ENCODE results near the gene LRRC28. TPM values are rescaled to one million over a fixed set of nuclear protein-coding genes. Genes with fewer than 3 reads are reported as not detected.

The LRRC28 gene
- total and polyA plus RNA-seq, 3 donors from 2014 or later, result 78.9 to 100.0 (median 97.1) TPM

DNA sequence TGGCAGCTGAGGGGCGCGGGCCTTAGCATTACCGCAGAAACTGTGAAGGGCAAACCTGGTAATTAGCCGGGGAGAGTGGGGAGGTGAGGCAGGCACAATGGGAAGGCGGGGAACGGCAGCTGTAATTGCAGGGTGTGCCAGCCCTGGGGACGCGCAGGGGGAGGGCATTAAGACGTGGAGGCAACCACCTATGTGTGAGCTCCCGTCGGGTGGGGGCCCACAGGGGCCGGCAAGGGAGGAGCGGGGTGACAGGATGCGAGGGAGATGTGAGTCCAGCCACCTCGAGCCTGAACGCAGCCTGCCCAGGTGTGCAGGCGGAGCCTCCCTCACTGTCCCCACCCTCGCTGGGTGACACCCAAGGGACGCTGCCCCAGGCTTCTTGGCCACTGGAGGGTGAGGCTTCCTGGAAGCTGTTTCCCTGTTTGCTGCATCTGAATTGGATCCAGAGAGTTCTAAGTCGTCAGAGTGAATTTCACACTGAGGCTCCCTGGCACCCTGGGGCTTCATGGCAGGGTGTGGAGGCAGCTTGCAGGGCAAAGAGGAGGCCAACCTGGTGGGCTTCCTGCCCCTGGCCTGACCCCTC is 183.9 kb downstream of the LRRC28 start:
- Histone ChIP-seq H3K36me3 (ENCODE audit: low read depth, missing control alignments) (no peaks in the 10 kb centered on the region), H3K27ac (peak overlapping the region in 1 of 2 donors; percentile 33), H3K4me1 (peaks cover 17% of the 10 kb centered on the region), H3K27me3 (no peaks in the 10 kb centered on the region), H3K9me3 (no peaks in the 10 kb centered on the region), H3K4me3 (no peak overlapping the region)
- WGBS, 2 donors, result 68% methylated on average over 19 of the region's 20 CpGs
- DNase-seq, result peak; percentile 12
- intact Hi-C loops (cut with DNase I; ENCODE audit: low total_unique reads), result no loop called here
- TF ChIP-seq, protein P1, sequence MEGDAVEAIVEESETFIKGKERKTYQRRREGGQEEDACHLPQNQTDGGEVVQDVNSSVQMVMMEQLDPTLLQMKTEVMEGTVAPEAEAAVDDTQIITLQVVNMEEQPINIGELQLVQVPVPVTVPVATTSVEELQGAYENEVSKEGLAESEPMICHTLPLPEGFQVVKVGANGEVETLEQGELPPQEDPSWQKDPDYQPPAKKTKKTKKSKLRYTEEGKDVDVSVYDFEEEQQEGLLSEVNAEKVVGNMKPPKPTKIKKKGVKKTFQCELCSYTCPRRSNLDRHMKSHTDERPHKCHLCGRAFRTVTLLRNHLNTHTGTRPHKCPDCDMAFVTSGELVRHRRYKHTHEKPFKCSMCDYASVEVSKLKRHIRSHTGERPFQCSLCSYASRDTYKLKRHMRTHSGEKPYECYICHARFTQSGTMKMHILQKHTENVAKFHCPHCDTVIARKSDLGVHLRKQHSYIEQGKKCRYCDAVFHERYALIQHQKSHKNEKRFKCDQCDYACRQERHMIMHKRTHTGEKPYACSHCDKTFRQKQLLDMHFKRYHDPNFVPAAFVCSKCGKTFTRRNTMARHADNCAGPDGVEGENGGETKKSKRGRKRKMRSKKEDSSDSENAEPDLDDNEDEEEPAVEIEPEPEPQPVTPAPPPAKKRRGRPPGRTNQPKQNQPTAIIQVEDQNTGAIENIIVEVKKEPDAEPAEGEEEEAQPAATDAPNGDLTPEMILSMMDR (IDR thresholded peaks at IDR 0.05), result no peak
- no peak for TF ChIP-seq POLR2A (IDR thresholded peaks at IDR 0.05)

DNA sequence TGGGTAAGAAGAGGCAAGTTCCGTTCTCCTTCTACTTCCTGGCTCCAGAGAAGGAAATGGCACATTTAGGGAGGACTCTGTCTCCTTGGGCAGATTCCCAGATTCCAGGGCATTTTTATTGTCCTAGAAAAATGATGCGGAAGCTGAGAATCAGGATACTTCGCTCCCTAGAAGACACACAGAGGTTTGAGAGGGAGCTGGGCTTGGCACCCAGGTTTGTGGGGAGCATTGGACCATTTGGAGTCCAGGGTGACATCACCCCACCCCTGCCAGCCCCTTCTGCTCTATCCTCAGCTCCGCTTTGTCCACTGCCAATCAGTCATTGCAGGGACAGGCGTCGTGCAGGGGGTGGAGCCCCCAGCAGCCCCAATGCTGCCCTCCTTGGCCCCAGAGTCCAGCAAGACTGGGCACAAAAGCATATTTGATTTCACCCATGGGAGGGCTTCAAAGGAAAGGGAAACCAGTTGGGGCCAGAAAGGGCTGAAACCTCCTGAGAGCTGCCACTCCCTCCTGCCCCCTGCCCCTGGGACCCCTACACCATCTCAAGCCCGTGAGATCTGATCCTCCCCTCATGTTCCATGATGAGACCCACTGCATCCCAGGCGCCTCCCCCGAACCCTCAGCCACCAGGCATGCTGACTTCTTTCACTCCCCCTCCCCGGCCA is 184.7 kb downstream of the LRRC28 start:
- intact Hi-C loops (cut with DNase I; ENCODE audit: low total_unique reads), result no loop called here
- peak overlapping the region in 1 of 2 donors; percentile 33 for H3K27ac ChIP-seq
- no peak overlapping the region for H3K4me3 ChIP-seq
- peak; percentile 10 for DNase-seq
- no peaks in the 10 kb centered on the region for H3K27me3 ChIP-seq
- H3K9me3 ChIP-seq, result no peaks in the 10 kb centered on the region
- no peaks in the 10 kb centered on the region for H3K36me3 ChIP-seq (ENCODE audit: low read depth, missing control alignments)
- TF ChIP-seq, protein P1 (IDR thresholded peaks at IDR 0.05), result no peak
- no peak for TF ChIP-seq POLR2A (IDR thresholded peaks at IDR 0.05)
- 78 to 79% methylated on average over 7 to 10 of the region's 10 CpGs for WGBS, 2 donors
- H3K4me1 ChIP-seq, result peaks cover 17% of the 10 kb centered on the region

DNA sequence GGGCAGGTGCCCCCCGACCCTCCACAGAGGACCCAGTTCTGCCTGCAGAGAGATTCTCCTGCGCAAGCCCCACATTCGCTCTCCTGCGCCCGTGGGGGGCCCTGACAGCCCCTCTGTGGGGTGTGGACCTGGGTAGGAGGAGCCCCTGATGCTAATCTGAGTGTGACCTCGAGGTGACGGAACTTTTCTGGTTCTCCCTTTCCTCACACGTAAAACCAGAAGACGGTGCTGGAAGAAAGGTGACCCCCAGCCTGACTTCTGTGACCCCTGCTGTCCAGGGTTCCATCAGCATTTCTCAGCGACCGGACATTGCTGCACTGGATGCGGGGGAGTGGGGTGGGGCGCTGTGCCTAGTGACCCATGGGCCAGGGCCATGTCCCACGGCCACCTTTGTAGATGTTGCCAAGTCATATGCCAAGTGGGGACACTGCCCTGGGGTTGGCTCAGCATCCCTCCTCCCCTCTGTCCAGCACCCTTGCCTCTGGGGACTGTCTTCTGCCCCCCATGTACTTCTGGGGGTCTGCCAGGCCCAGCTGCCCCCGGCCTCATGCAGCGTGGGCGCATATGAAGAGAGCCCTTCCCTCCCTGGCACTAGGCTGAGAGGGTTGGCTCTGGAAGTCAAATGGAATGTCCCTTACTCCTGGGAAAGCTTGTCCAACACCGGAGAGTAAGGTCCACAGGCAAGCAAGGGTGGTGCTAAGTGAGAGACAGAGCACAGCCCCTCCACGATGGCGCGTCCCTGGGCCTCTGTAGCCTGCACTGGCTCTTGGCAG is 185.4 kb downstream of the LRRC28 start:
- H3K27me3 ChIP-seq, result no peaks in the 10 kb centered on the region
- DNase-seq, result peak; percentile 1
- no peaks in the 10 kb centered on the region for H3K9me3 ChIP-seq
- no peak overlapping the region for H3K27ac ChIP-seq
- H3K4me1 ChIP-seq, result peaks cover 17% of the 10 kb centered on the region
- no peak overlapping the region for H3K4me3 ChIP-seq
- intact Hi-C loops (cut with DNase I; ENCODE audit: low total_unique reads), result no loop called here
- TF ChIP-seq POLR2A (IDR thresholded peaks at IDR 0.05), result no peak
- TF ChIP-seq, protein P1 (IDR thresholded peaks at IDR 0.05), result no peak
- H3K36me3 ChIP-seq (ENCODE audit: low read depth, missing control alignments), result no peaks in the 10 kb centered on the region
- 87 to 95% methylated on average over 15 to 21 of the region's 21 CpGs for WGBS, 2 donors

DNA sequence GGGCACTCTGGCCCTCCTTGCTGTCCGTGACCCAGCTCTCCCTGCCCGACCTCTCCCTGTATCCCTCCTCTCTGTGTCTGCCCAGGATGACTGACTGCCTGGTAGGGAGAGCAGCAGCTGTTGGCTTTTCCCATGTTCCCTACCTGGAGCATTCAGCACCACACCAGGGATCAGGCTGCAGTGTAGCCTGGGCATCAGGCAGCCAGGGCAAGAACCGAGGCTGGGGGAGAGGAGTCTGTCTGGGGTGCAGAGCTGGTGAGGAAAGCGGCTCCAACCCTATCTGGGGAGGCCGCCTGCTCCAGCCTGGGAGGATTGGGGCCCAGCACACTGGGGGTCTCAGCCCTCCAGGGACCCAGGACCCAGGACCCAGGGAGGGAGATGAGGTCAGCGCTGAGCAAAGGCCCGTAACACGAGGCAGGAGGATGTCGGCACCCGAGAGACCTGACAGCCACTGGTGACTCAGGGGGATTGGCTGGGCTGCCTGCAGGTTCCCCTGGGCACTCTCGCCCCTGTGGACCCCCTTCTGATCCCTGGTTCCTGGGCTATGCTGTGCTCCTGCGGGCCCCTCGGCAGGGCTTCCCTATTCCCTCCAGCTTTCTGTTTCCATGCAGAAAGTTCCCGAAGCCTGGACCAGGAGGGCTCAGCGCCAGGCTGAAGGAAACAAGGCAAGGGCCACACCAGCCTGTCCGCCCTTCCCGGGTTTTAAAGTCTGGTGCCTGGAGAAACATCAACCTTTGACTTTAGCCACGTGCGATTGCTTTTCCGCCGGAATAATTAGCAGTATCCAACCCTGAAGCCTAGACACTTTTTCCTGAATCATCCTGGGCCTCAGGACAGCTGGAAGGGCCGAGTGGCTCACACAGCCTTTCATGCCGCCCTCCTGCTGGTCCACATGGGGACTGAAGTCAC is 186.3 kb downstream of the LRRC28 start:
- H3K27ac ChIP-seq, result peak overlapping the region; percentile 25 to 58
- 80 to 82% methylated on average over 19 to 23 of the region's 23 CpGs for WGBS, 2 donors
- TF ChIP-seq POLR2A (IDR thresholded peaks at IDR 0.05), result no peak
- TF ChIP-seq, protein P1 (IDR thresholded peaks at IDR 0.05), result no peak
- no peaks in the 10 kb centered on the region for H3K36me3 ChIP-seq (ENCODE audit: low read depth, missing control alignments)
- intact Hi-C loops (cut with DNase I; ENCODE audit: low total_unique reads), result no loop called here
- H3K4me1 ChIP-seq, result peaks cover 17% of the 10 kb centered on the region
- H3K27me3 ChIP-seq, result no peaks in the 10 kb centered on the region
- no peaks in the 10 kb centered on the region for H3K9me3 ChIP-seq
- peak; percentile 13 for DNase-seq
- H3K4me3 ChIP-seq, result no peak overlapping the region
